IPS DF 6.9 (cell line): Measurements from ENCODE around the gene ZNF780A.
"Not testable (repeated sequence)": the region's sequence is repeated elsewhere in the genome, so short reads cannot be mapped to it uniquely, and the experiment has no call there.

ENCODE experiments used
- DNase-seq: peaks from one replicate; pipeline ENCODE4 v3.0.0-alpha.2; 2013; ENCODE audit warnings: low read depth, low spot score
- H3K27ac ChIP-seq: one replicate; pipeline ENCODE4 v1.5.1; 2013; ENCODE audit warnings: low read length, control low read depth
- H3K27me3 ChIP-seq: 2 replicates; pipeline ENCODE4 v1.6.1; 2013; ENCODE audit warnings: mild to moderate bottlenecking, low read length; ENCODE audit not compliant: control insufficient read depth, insufficient read depth
- H3K36me3 ChIP-seq: 2 replicates; pipeline ENCODE4 v1.6.1; 2013; ENCODE audit warnings: low read length; ENCODE audit not compliant: control insufficient read depth, insufficient read depth
- H3K4me1 ChIP-seq: 2 replicates; pipeline ENCODE4 v1.6.1; 2013; ENCODE audit warnings: low read length; ENCODE audit not compliant: control insufficient read depth, insufficient read depth
- H3K4me3 ChIP-seq: 2 replicates; pipeline ENCODE4 v1.5.1; 2013; ENCODE audit warnings: mild to moderate bottlenecking, low read length
- H3K9me3 ChIP-seq: 2 replicates; pipeline ENCODE4 v1.6.1; 2013; ENCODE audit warnings: low read length, inconsistent platforms; ENCODE audit not compliant: control insufficient read depth, insufficient read depth
- WGBS: extraction: QIAGEN DNeasy Blood & Tissue Kit; methylation state at CpG from one replicate; pipeline ENCODE4 v1.1.7; 2013; ENCODE audit warnings: mixed read lengths, missing lambda C conversion rate; ENCODE audit not compliant: insufficient read length, insufficient coverage; 5-methylcytosine and 5-hydroxymethylcytosine counted together

Gene ZNF780A

DNA sequence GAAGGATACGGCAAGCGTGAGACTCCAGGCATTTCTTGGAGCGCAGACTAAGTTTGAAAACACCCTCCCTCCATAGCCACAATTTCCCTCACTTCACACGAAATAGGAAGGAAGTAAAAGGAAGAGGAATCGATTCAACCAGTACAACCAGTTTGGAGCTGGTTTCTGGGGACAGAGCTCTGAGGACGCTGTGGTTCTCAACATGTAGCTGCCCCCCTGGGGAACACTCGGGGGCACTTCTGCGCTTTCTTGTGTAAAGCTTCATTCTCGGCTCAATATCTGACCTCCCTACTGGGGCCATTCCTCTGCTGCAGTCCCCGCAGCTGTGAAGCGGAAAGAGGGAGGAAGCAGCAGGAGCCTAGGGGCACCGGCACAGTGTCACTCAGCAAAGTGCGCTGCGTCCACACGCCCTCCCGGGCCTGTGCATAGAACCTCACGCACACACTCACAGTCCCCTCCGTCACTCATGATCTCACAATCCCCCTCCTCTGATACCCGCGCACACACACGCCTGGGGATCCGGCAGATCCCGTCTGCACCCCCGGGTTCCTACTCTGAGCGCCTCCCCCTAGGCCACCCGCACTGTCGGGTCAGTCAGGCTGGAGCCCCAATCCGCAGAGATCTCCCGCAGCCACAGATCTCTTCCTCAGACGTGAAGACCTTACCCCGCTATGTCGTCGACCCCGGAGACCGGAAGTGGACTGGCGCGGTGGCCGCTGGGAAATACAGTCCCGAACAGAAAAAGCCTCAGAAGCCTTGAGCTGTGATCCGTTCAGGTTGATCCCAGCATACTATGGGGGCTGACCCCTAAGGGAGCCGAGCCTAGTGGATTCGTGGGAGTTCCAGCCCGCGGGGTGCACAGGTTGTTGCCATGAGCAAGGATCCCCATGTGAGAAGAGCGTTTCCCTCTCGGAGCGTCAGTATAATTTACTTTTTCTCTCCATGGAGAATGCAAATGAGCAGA is at the start of gene ZNF780A:
Gene ZNF780A, minus strand, starts transcription at position 703 of the 964 bp plus-strand sequence. CDS start 6,190 bp downstream, outside the sequence.
- H3K9me3 ChIP-seq, result no peaks in the 10 kb centered on the region
- no peaks in the 10 kb centered on the region for H3K36me3 ChIP-seq
- H3K27ac ChIP-seq, result no peak within 1 kb of the TSS
- H3K27me3 ChIP-seq, result no peaks in the 10 kb centered on the region
- peak within 1 kb of the TSS; percentile 71 for H3K4me3 ChIP-seq
- DNase-seq, result peak; percentile 66
- no peaks in the 10 kb centered on the region; the same call in 1 of the 2 replicates for H3K4me1 ChIP-seq
- no CpG with 5 or more reads among the region's 47 CpGs for WGBS

DNA sequence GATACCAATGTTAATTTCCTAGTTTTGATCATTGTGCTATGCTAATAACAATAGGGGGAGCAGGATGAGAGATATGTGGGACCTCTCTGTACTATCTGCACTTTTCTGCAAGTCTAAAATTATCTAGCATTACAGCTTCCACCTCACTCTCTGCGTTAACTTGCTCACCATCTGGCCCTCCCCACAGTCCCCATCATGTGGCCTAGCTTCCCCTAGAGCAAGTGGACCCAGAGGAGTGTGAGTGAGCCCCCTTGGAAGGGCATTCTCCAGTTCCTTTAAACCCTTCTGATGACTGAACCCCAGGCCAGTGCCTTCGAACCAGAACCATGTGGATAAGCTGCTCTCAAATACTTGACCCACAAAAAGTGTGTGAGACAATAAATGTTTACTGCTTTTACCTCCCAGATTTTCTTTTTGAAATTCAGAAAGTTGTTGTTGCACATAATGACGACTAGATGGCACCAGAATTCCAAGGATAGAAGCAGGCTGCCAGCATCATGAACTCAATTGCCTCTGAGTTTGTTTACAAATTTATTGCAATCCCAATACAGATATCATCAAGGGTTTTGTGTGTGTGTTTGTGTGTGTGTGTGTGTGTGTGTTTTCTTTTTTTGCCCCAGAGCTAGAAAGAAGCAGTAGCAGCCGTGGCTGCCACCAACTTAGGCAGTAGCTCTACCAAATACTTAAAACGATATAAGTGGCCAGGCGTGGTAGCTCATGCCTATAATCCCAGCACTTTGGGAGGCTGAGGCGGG is 49.0 kb upstream of the ZNF780A start:
- no peak overlapping the region for H3K27ac ChIP-seq
- H3K36me3 ChIP-seq, result no peaks in the 10 kb centered on the region
- no peaks in the 10 kb centered on the region for H3K4me1 ChIP-seq
- H3K9me3 ChIP-seq, result no peaks in the 10 kb centered on the region
- peak; percentile 5 for DNase-seq
- no peaks in the 10 kb centered on the region for H3K27me3 ChIP-seq
- no CpG with 5 or more reads among the region's 7 CpGs for WGBS
- no peak overlapping the region for H3K4me3 ChIP-seq

DNA sequence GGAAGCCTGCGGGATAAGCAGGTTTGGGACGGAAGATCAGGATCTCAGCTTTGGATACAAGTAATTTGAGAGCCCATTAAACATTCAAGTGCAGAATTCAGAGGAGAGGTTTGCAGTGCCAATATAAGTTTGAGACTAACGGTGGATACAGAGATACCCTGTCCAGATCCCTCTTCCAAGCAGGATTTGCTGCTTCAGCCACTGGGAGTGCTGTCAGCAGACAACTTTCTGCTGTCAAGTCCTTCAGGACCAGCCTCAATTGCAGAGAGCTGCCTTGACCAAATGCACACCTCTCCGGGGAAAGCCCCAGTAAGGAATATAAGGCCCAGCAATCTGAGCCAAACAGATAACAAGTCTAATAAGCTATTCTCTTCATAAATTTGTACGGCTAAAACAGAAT is 46.1 kb upstream of the ZNF780A start:
- no peak for DNase-seq
- Histone ChIP-seq H3K4me3 (no peak overlapping the region), H3K9me3 (no peaks in the 10 kb centered on the region), H3K27me3 (no peaks in the 10 kb centered on the region), H3K4me1 (no peaks in the 10 kb centered on the region), H3K27ac (no peak overlapping the region), H3K36me3 (no peaks in the 10 kb centered on the region)
- no CpG with 5 or more reads among the region's 5 CpGs for WGBS

DNA sequence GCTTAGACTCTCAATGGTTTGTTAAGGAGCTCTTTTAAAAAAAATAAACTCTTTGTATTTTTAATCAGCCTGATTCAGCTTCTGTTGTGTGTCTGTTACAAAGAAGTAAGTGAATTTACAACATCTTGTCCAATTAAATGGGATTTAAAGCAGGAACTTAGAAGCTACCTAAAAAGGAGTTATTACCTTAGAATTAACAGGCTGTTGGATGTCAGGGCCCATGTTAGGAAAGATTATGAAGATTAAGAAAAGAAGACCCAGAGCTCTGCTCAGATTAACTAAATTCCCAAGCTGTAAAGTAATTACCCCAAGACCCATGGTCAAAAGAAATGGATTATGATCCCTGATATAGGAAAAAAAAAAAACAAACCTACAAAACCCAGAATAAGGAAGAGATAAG is 44.1 kb upstream of the ZNF780A start:
- Histone ChIP-seq H3K36me3 (no peaks in the 10 kb centered on the region), H3K9me3 (no peaks in the 10 kb centered on the region), H3K4me1 (no peaks in the 10 kb centered on the region), H3K27me3 (no peaks in the 10 kb centered on the region), H3K4me3 (no peak overlapping the region), H3K27ac (no peak overlapping the region)
- no peak for DNase-seq

DNA sequence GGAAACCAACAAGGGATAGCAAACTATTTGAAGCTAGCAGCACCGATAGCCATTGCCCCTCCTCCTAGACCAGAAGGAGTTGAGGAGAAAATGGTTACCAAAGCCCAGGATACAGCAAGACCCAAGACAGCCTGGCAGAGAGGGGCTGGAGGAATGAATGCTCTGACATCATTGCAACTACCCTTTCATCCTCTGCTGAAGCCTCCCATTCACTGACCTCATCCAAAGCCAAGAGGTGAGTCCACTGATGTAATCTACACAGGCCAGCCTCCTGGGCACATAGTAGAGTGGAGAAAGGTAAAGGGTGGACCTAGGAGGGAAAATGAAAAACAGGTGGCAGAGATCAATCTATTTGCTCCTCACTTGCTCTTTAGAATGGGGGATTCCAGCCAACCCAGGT is 42.7 kb upstream of the ZNF780A start:
- Histone ChIP-seq H3K27me3 (no peaks in the 10 kb centered on the region), H3K4me1 (no peaks in the 10 kb centered on the region), H3K9me3 (no peaks in the 10 kb centered on the region), H3K27ac (no peak overlapping the region), H3K4me3 (no peak overlapping the region), H3K36me3 (no peaks in the 10 kb centered on the region)
- DNase-seq, result no peak
- WGBS, result no CpG with 5 or more reads among the region's 1 CpG

DNA sequence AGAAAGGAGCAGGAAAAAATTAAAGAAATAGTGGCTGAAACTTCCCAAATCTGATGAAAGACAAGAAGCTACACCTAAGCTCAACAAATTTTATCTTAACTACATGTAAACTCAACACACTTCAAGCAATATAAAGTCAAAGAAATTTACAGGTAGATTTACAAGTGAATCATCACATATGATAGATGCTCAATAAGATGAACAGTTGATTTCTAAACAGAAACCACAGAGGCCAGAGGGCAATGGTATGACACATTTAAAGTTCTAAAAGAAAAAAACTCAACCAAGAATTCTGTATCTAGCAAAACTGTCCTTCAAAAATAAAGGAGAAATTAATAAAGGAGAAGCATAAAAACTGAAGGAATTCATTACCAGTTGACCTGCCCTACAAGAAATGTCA is 39.3 kb upstream of the ZNF780A start:
- Histone ChIP-seq H3K9me3 (no peaks in the 10 kb centered on the region), H3K27me3 (no peaks in the 10 kb centered on the region), H3K27ac (no peak overlapping the region), H3K36me3 (no peaks in the 10 kb centered on the region), H3K4me1 (no peaks in the 10 kb centered on the region), H3K4me3 (no peak overlapping the region)
- no peak for DNase-seq

DNA sequence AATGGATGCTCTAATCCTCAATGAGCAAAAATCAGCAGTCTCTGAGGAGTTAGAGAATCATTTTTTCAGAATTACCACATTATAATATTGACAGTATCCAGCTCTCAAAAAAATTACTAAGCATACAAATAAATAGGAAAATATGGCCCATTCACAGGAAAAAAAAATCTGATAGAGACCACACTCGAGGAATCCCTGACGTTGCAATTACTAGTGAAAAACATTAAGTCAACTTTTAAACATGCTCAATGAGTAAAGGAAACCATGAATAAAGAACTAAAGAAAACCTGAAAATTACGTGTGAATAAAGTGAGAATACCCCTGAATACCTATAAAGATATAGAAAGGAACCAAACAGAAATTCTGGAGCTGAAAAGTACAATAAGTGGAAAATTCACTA is 38.7 kb upstream of the ZNF780A start:
- no peak for DNase-seq
- no peaks in the 10 kb centered on the region for H3K4me1 ChIP-seq
- H3K9me3 ChIP-seq, result no peaks in the 10 kb centered on the region
- no peaks in the 10 kb centered on the region for H3K36me3 ChIP-seq
- no peak overlapping the region for H3K4me3 ChIP-seq
- WGBS, result no CpG with 5 or more reads among the region's 3 CpGs
- H3K27me3 ChIP-seq, result no peaks in the 10 kb centered on the region
- H3K27ac ChIP-seq, result no peak overlapping the region

DNA sequence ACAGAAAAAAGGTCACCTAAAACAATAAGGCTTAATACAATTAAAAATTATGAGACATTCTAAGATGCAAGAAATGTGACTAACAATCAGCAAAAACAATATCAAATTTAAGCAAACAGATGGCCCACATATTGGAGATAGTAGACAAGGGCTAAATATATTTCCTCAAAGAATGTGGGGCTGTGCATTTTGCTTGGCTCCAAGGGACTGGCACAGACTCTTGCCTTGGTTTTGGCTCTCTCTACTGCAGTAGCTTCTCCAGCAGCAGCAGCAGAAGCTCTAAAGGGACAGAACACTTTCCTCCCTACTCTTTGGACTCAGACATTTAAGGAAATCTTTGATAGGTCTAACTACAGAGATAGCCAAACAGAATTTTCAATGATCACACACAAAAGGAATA is 38.2 kb upstream of the ZNF780A start:
- no peaks in the 10 kb centered on the region for H3K36me3 ChIP-seq
- no peak overlapping the region for H3K27ac ChIP-seq
- H3K4me1 ChIP-seq, result no peaks in the 10 kb centered on the region
- no peak overlapping the region for H3K4me3 ChIP-seq
- DNase-seq, result no peak
- H3K27me3 ChIP-seq, result no peaks in the 10 kb centered on the region
- H3K9me3 ChIP-seq, result no peaks in the 10 kb centered on the region

DNA sequence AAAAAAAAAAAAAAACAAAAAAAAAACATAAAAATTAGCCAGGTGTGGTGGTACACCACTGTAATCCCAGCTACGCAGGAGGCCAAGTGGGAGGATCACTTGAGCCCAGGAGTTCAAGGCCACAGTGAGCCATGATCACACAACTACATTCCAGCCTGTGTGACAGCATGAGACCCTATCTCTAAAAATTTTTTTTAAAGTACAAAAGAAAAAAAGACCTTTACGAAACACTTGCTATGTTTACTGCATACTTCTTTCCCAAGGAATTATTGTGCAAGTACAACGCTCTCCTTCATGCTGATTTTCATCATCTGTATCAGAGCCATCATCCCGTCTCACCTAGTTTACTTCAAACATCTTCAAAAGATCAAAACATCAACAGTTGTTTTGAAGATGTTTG is 28.6 kb upstream of the ZNF780A start:
- Histone ChIP-seq H3K9me3 (no peaks in the 10 kb centered on the region; the same call in 1 of the 2 replicates), H3K27ac (no peak overlapping the region)
- no CpG with 5 or more reads among the region's 4 CpGs for WGBS

DNA sequence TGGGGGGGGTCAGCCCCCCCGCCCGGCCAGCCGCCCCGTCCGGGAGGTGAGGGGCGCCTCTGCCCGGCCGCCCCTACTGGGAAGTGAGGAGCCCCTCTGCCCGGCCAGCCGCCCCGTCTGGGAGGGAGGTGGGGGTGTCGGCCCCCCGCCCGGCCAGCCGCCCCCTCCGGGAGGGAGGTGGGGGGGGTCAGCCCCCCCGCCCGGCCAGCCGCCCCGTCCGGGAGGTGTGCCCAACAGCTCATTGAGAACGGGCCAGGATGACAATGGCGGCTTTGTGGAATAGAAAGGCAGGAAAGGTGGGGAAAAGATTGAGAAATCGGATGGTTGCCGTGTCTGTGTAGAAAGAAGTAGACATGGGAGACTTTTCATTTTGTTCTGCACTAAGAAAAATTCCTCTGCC is 27.9 kb upstream of the ZNF780A start:
- H3K27ac ChIP-seq, H3K27me3 ChIP-seq, H3K9me3 ChIP-seq, H3K4me3 ChIP-seq, DNase-seq, H3K4me1 ChIP-seq, H3K36me3 ChIP-seq: not testable (repeated sequence)
- WGBS, result no CpG with 5 or more reads among the region's 25 CpGs

More for the DNA sequence above, 28.6 kb upstream of the ZNF780A start:
- no peak for DNase-seq
- no peaks in the 10 kb centered on the region for H3K27me3 ChIP-seq
- H3K36me3 ChIP-seq, result no peaks in the 10 kb centered on the region
- H3K4me3 ChIP-seq, result no peak overlapping the region
- H3K4me1 ChIP-seq, result no peaks in the 10 kb centered on the region
